Superior temporal gyrus (tissue), 1 donor: ENCODE data around the gene SLC12A8.

Experiments
- DNase-seq: peaks from one replicate; pipeline ENCODE4 v3.0.0-alpha.2; 2016; ENCODE audit errors: extremely low spot score

Gene SLC12A8

GRCh38 chr3:125213946-125214542 is 1.5 kb upstream of the SLC12A8 start:
- DNase-seq, result no peak

GRCh38 chr3:125213364-125213755 is 812 bp upstream of the SLC12A8 start:
- no peak for DNase-seq

- DNase-seq, result no peak
Measured at GRCh38 chr3:125212091-125212508, 448 bp downstream of the SLC12A8 start.

- DNase-seq, result no peak
Measured at GRCh38 chr3:125211523-125212090, 941 bp downstream of the SLC12A8 start.

GRCh38 chr3:125207949-125208568 is 4.5 kb downstream of the SLC12A8 start:
- DNase-seq, result no peak

GRCh38 chr3:125207507-125207906 is 5.0 kb downstream of the SLC12A8 start:
- DNase-seq, result no peak

GRCh38 chr3:125206934-125207333 is 5.6 kb downstream of the SLC12A8 start:
- DNase-seq, result no peak

GRCh38 chr3:125203731-125204130 is 8.8 kb downstream of the SLC12A8 start:
- DNase-seq, result no peak

- no peak for DNase-seq
Measured at GRCh38 chr3:125202197-125202596, 10.4 kb downstream of the SLC12A8 start.

GRCh38 chr3:125200731-125201139 is 11.8 kb downstream of the SLC12A8 start:
- DNase-seq, result no peak

- DNase-seq, result no peak
Measured at GRCh38 chr3:125194849-125195601, 17.5 kb downstream of the SLC12A8 start.

GRCh38 chr3:125194061-125194848 is 18.3 kb downstream of the SLC12A8 start:
- DNase-seq, result no peak

- DNase-seq, result no peak
Measured at GRCh38 chr3:125192190-125193035, 20.1 kb downstream of the SLC12A8 start.

- no peak for DNase-seq
Measured at GRCh38 chr3:125191730-125192129, 20.8 kb downstream of the SLC12A8 start.

- no peak for DNase-seq
Measured at GRCh38 chr3:125191256-125191655, 21.3 kb downstream of the SLC12A8 start.

- no peak for DNase-seq
Measured at GRCh38 chr3:125190786-125191185, 21.8 kb downstream of the SLC12A8 start.

GRCh38 chr3:125189378-125190165 is 23.0 kb downstream of the SLC12A8 start:
- no peak for DNase-seq

GRCh38 chr3:125188955-125189354 is 23.6 kb downstream of the SLC12A8 start:
- DNase-seq, result no peak

GRCh38 chr3:125187599-125187910 is 25.0 kb downstream of the SLC12A8 start:
- DNase-seq, result no peak
